NCI-H1930 (cell line): Measurements from ENCODE around the gene LCN6.
A peak's percentile ranks its signal among the peaks of the same experiment; 100 is the strongest.
"Not testable (repeated sequence)": the region's sequence is repeated elsewhere in the genome, so short reads cannot be mapped to it uniquely, and the experiment has no call there.

Experiments
- DNase-seq, 2 experiments: peaks; one replicate each; lab custom pipeline; 2025; lab: John Stamatoyannopoulos, UW

The LCN6 gene

DNA sequence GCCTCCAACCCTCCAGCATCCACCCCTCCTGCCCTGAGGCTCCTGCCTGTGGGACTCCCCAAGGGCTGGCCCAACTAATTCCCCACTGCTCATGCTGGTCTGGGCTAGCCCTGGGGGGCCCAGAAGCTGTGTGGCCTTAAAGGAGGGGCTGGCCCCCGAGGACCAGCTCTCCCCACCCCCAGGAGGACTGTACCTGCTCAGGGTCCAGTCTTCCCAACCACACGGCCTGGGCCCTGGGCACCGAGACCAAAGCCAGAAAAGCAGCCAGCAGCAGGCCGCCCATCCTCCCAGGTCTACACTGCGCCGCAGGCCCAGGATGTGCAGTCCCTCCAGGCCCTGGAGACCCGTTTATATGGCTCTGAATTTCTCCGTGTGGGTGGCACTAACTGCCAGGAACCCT, at the start of gene LCN6:
TSS of gene LCN6 (minus strand) at position 325 of the 400 bp plus-strand sequence. CDS start at position 283, 42 bp downstream.
- no peak for DNase-seq

DNA sequence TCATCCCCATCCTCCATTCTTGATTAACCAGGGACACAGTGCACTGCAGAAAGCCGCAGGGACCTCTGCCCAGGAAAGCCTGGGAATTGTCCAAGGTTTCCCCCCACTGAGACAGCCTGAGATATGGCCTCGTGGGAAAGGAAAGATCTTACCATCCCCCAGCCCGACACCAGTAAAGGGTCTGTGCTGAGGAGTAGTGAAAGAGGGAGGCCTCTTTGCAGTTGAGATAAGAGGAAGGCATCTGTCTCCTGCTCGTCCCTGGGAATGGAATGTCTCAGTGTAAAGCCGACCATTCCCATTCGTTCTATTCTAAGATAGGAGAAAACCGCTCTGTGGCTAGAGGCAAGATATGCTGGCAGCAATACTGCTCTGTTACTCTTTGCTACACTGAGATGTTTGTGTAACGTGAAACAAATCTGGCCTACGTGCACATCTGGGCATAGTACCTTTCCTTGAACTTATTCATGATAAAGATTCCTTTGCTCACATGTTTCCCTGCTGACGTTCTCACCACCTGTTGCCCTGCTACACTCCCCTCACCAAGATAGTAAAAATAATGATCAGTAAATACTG, 48.5 kb upstream of the LCN6 start:
- not testable (repeated sequence) for DNase-seq

- no peak for DNase-seq
Measured at GRCh38 chr9:136796238-136796774, 48.0 kb upstream of the LCN6 start, which contains the start of gene CCDC183. CCDC183 (plus strand) TSS chr9:136796338; CDS start chr9:136796398, 60 bp downstream.

- DNase-seq, result no peak
Measured at GRCh38 chr9:136795000-136795348, 46.6 kb upstream of the LCN6 start.

GRCh38 chr9:136794281-136794999, 46.1 kb upstream of the LCN6 start:
- no peak for DNase-seq

- no peak for DNase-seq
Measured at GRCh38 chr9:136793086-136793946, 45.0 kb upstream of the LCN6 start.

GRCh38 chr9:136792321-136793085, 44.2 kb upstream of the LCN6 start:
- DNase-seq, result no peak

- DNase-seq, result peak; percentile 57 to 62
Measured at GRCh38 chr9:136791516-136792276, 43.4 kb upstream of the LCN6 start.

DNA sequence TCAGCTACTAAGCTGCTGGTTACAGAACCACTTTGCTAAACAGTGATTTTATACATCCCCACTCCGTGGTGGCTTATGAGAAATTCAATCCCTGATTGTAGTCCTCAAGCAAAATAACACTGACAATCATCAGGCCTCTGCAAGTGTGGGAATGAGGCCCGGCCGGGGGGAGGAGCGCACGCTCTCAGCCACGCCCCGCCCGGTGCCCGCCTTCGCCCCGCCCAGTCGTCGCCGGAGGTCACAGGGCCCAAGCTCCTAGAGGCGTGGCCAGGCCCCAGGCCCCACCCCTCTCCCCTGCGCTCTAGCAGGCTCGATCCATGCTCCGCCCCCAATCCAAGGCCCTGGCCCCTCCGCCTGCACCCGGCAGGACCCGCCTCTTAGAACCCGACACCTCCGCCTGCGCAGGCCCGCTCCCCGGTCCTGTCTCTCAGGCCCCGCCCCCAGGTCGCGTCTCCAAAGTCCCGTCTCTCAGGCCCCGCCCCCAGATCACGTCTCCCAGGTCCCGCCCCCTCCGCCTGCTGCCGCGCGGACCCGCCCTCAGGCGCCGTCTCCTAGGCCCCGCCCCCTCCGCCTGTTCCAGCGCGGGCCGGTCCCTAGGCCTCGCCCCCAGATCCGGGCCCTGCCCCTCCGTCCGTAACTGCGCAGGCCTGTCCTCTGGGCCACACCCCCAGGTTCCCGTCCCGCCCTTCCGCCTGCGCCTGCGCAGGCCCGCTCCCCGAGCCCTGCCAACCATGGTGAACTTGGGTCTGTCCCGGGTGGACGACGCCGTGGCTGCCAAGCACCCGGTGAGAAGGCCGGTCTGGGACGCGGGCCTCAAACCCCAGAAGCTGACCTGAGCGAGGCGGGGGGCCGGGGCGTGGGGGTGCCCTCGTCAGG, 42.6 kb upstream of the LCN6 start, which contains the start of gene TMEM141:
TSS of gene TMEM141 (plus strand) at position 705 of the 876 bp plus-strand sequence. CDS start at position 732, 27 bp downstream.
- peak; percentile 98 to 99 for DNase-seq

GRCh38 chr9:136789523-136789937, 41.2 kb upstream of the LCN6 start:
- no peak for DNase-seq

DNA sequence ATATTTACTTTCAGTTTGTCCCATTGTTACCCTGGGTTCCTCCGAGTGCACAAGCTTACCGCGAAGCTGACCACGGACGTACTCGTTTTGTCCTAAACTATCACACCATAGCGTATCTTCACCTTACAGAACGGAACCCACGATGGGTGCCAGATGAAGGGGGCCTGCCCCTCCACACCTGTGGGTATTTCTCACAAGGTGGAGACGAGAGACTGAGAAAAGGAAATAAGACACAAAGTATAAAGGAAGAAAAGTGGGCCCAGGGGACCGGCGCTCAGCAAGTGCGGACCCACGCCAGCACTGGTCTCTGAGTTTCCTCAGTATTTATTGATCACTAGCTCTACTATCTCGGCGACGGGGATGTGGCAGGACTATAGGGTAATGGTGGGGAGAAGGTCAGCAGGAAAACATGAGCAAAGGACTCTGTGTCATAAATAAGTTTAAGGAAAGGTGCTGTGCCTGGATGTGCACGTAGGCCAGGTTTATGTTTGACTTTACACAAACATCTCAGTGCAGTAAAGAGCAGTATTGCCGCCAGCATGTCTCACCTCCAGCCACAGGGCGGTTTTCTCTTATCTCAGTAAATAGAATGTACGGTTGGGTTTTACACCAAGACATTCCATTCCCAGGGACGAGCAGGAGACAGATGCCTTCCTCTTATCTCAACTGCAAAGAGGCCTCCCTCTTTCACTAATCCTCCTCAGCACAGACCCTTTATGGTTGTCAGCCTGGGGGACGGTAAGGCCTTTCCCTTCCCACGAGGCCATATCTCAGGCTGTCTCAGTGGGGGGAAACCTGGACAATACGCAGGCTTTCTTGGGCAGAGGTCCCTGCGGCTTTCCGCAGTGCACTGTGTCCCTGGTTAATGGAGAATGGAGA, 40.6 kb upstream of the LCN6 start:
- DNase-seq, result not testable (repeated sequence)

GRCh38 chr9:136787690-136788400, 39.5 kb upstream of the LCN6 start:
- peak; percentile 29 to 77 for DNase-seq

DNA sequence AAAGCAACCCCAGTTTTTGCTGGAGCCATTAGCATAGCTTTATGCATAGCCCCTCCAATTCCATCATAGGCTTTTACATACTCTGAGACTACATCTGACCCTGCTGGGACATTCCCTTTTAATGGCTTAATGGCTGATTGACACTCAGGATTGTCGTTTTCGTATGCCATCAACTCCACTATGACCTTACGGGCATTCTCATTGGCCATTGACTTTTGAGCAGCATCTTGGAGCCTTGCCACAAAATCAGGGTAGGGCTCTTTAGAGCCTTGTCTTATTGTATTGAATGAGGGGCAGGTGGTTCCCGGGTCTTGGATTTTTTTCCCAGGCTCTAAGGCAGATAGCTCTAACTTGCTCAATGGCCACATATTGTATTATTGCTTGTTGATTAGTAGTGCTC, 38.7 kb upstream of the LCN6 start:
- not testable (repeated sequence) for DNase-seq

DNA sequence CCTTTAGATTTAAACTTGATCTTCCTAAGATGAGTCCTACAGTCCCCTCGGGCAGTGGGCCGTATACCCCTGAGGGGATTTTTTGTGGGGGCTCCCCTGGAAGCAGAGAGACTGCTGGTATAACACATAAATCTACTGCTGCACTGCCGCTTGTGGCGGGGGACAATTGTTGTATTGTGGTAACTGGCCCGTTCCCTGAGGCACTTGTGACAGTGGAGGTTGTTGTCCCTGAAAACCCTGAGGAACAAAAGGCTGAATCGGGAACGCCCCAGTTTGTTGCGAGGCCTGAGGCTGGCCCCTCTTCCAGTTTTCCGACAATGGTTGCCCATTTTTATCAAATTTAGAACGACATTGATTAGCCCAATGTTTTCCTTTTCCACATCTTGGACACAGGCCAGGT, 38.1 kb upstream of the LCN6 start:
- DNase-seq, result no peak

DNA sequence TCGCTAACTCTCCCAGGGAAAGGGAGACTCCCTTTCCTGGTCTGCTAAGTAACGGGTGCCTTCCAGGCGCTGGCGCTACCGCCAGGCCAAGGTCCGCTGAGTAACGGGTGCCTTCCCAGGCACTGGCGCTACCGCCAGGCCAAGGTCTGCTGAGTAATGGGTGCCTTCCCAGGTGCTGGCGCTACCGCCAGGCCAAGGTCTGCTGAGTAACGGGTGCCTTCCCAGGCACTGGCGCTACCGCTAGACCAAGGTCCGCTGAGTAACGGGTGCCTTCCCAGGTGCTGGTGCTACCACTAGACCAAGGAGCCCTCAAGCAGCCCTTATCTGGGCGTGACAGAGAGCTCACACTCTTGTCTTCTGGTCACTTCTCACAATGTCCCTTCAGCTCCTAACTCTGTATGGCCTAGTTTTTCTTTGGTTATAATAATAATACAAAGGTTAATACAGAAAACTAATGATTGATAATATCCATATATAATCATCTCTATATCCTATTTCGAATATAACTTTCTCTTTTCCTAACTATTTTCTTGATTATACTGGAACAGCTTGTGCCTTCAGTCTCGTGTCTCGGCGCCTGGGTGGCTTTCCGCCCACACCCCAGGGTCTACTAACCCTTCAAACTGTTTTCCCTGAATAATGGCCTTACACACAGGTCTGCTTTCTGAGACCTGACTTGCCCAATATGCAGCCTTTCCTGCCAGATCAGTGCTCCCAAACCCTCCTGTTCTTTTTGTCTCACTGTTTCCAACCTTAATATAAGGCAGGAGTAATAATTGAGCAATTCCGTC, 37.4 kb upstream of the LCN6 start:
- DNase-seq, result not testable (repeated sequence)

DNA sequence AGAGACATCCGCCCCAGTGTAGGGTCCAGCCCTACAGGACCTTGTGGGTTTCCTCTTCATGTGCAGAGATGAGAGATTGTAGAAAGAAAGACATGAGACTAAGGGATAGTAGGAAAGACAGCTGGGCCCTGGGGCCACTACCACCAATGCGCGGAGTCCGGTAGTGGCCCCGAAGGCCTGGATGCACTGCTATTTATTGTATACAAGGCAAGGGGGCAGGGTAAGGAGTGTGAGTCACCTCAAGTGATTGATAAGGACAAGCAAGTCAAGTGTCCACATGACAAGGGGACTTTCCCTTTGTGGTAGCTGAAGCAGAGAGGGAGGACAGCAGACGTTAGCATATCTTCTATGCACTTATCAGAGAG, 36.7 kb upstream of the LCN6 start:
- no peak for DNase-seq

DNA sequence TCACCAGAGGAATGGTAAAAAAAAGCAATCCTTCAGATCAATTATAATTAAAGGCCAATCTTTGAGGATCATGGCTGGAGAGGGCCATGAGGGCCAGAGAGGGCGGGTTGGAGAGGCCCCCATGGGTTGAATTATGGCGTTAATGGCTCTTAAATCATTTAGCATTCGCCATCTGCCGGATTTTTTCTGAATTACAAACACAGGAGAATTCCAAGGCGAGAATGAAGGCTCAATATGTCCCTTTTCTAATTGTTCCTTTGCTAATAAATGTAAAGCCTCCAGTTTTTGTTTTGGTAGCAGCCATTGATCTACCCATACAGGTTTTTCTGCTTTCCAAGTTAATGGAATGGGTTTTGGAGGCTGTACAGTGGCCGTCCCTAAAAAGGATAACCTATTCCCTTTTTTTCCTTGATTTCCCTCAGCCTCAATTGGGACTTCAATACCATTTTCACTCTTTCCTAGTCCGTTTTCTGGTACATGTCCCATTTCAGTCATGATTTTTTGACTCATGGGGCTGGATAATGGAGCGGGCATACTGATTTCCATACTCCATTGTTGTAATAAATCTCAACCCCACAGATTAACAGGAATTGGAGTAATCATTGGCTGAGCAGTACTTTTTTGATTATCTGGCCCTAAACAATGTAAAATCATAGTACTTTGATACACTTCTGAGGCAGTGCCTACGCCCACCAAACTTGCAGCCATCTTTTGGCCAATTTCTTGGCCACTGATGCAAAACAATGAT, 36.1 kb upstream of the LCN6 start:
- DNase-seq, result peak in 1 of 2 experiments; percentile 40
